Trophoblast cell (in vitro differentiated cells and primary cell): Measurements from ENCODE around the gene ZNF41.

Experiments
- DNase-seq, 2 donors: peaks; one replicate each; pipeline ENCODE4 v3.0.0-alpha.2; 2016
- H2AFZ ChIP-seq: 2 replicates; pipeline ENCODE4 v1.6.1; 2013; ENCODE audit warnings: low read length, moderate library complexity, mild to moderate bottlenecking; ENCODE audit not compliant: insufficient read depth, poor library complexity
- H2AK5ac ChIP-seq: 2 replicates; pipeline ENCODE4 v1.6.1; 2013; ENCODE audit warnings: mild to moderate bottlenecking, low read length
- H2BK120ac ChIP-seq: 2 replicates; pipeline ENCODE4 v1.6.1; 2013; ENCODE audit warnings: low read length, mild to moderate bottlenecking, moderate library complexity; ENCODE audit not compliant: insufficient read depth, poor library complexity
- H2BK12ac ChIP-seq: 2 replicates; pipeline ENCODE4 v1.6.1; 2013; ENCODE audit warnings: mild to moderate bottlenecking, low read length, moderate library complexity
- H2BK5ac ChIP-seq: 2 replicates; pipeline ENCODE4 v1.6.1; 2013; ENCODE audit warnings: low read length, low read depth, moderate library complexity, mild to moderate bottlenecking; ENCODE audit not compliant: poor library complexity
- H3K14ac ChIP-seq: 2 replicates; pipeline ENCODE4 v1.6.1; 2013; ENCODE audit warnings: mild to moderate bottlenecking, low read length
- H3K18ac ChIP-seq: 2 replicates; pipeline ENCODE4 v1.6.1; 2013; ENCODE audit warnings: mild to moderate bottlenecking, low read length
- H3K23ac ChIP-seq: 2 replicates; pipeline ENCODE4 v1.6.1; 2013; ENCODE audit warnings: low read length
- H3K27ac ChIP-seq: 2 replicates; pipeline ENCODE4 v1.5.1; 2013; ENCODE audit warnings: low read depth, mild to moderate bottlenecking, inconsistent platforms, low read length, moderate library complexity
- H3K27me3 ChIP-seq: 2 replicates; pipeline ENCODE4 v1.6.1; 2013; ENCODE audit warnings: inconsistent platforms, mild to moderate bottlenecking, low read length, moderate library complexity; ENCODE audit not compliant: insufficient read depth
- H3K36me3 ChIP-seq, 2 experiments: 1 replicate in 1 of 2; 2 replicates in 1 of 2; pipeline ENCODE4 v1.6.1; 2013; ENCODE audit warnings: low read length in 2 of 2, mild to moderate bottlenecking in 2 of 2, moderate library complexity in 1 of 2; ENCODE audit not compliant: insufficient read depth in 2 of 2, control insufficient read depth in 1 of 2
- H3K4ac ChIP-seq: 2 replicates; pipeline ENCODE4 v1.6.1; 2013; ENCODE audit warnings: low read depth, mild to moderate bottlenecking, low read length, moderate library complexity
- H3K4me1 ChIP-seq, 2 experiments: 1 replicate in 1 of 2; 2 replicates in 1 of 2; pipeline ENCODE4 v1.6.1; 2013; ENCODE audit warnings: low read length in 2 of 2, mild to moderate bottlenecking in 2 of 2, moderate library complexity in 1 of 2; ENCODE audit not compliant: insufficient read depth in 2 of 2, control insufficient read depth in 1 of 2
- H3K4me2 ChIP-seq: 2 replicates; pipeline ENCODE4 v1.6.1; 2013; ENCODE audit warnings: inconsistent platforms, mild to moderate bottlenecking, low read length, moderate library complexity
- H3K4me3 ChIP-seq: 2 replicates; pipeline ENCODE4 v1.5.1; 2013; ENCODE audit warnings: mild to moderate bottlenecking, low read depth, low read length, inconsistent platforms
- H3K79me1 ChIP-seq: one replicate; pipeline ENCODE4 v1.6.1; 2013; ENCODE audit warnings: low read length
- H3K79me2 ChIP-seq: 2 replicates; pipeline ENCODE4 v1.6.1; 2013; ENCODE audit warnings: low read length, mild to moderate bottlenecking; ENCODE audit not compliant: control insufficient read depth, insufficient read depth, poor library complexity
- H3K9ac ChIP-seq: 2 replicates; pipeline ENCODE4 v1.6.1; 2013; ENCODE audit warnings: mild to moderate bottlenecking, low read length
- H3K9me3 ChIP-seq: 2 replicates; pipeline ENCODE4 v1.6.1; 2013; ENCODE audit warnings: low read depth, mild to moderate bottlenecking, control low read depth, inconsistent platforms, low read length; ENCODE audit not compliant: insufficient read depth
- H4K12ac ChIP-seq: 2 replicates; pipeline ENCODE4 v1.6.1; 2013; ENCODE audit warnings: low read depth, mild to moderate bottlenecking, low read length, moderate library complexity
- H4K8ac ChIP-seq: 2 replicates; pipeline ENCODE4 v1.6.1; 2013; ENCODE audit warnings: low read depth, mild to moderate bottlenecking, low read length, moderate library complexity
- H4K91ac ChIP-seq: one replicate; pipeline ENCODE4 v1.6.1; 2013; ENCODE audit warnings: low read depth, mild to moderate bottlenecking, low read length, moderate library complexity
- WGBS: extraction: QIAGEN DNeasy Blood & Tissue Kit; methylation state at CpG from one replicate; pipeline ENCODE4 v1.1.7; 2013; ENCODE audit warnings: missing lambda C conversion rate; ENCODE audit not compliant: insufficient read length, insufficient coverage; ENCODE audit errors: extremely low coverage; 5-methylcytosine and 5-hydroxymethylcytosine counted together

Gene ZNF41

DNA sequence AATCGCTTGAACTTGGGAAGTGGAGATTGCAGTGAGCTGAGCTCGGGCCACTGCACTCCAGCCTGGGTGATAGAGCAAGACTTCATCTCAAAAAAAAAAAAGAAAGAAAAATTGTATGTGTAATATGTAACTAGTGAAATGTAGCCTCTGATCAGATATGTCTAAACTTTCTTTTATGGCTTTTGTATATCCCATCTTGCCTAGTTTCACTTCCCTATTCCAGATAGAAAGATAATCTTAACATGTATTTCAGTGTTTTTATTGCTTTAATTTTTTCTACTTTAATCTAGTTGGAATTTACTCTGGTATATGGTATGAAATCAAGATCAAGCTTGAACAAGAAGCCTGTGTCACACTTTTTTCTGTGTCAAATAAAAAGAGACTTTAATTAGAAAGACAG is 1.9 kb upstream of the ZNF41 start:
- H3K4me2 ChIP-seq, result no peak overlapping the region
- peaks cover 0 to 2% of the 10 kb centered on the region in 2 experiments for H3K4me1 ChIP-seq
- no peak for DNase-seq
- H2AK5ac ChIP-seq, result no peak overlapping the region
- no peak overlapping the region for H4K91ac ChIP-seq
- H3K4me3 ChIP-seq, result no peak overlapping the region
- no peak overlapping the region for H4K8ac ChIP-seq
- no peaks in the 10 kb centered on the region for H3K27me3 ChIP-seq
- no peaks in the 10 kb centered on the region for H3K36me3 ChIP-seq
- H3K79me1 ChIP-seq, result peaks cover 6% of the 10 kb centered on the region
- H4K12ac ChIP-seq, result no peak overlapping the region
- H2BK12ac ChIP-seq, result no peak overlapping the region
- H3K79me2 ChIP-seq, result peaks cover 2% of the 10 kb centered on the region
- H3K9me3 ChIP-seq, result no peaks in the 10 kb centered on the region
- H3K4ac ChIP-seq, result no peak overlapping the region
- no peak overlapping the region for H3K9ac ChIP-seq
- WGBS, result no CpG with 5 or more reads among the region's 2 CpGs
- H2AFZ ChIP-seq, result no peak overlapping the region
- H3K14ac ChIP-seq, result no peak overlapping the region
- H3K18ac ChIP-seq, result no peak overlapping the region
- no peak overlapping the region for H3K23ac ChIP-seq
- no peak overlapping the region for H2BK5ac ChIP-seq
- no peak overlapping the region for H2BK120ac ChIP-seq
- H3K27ac ChIP-seq, result no peak overlapping the region

DNA sequence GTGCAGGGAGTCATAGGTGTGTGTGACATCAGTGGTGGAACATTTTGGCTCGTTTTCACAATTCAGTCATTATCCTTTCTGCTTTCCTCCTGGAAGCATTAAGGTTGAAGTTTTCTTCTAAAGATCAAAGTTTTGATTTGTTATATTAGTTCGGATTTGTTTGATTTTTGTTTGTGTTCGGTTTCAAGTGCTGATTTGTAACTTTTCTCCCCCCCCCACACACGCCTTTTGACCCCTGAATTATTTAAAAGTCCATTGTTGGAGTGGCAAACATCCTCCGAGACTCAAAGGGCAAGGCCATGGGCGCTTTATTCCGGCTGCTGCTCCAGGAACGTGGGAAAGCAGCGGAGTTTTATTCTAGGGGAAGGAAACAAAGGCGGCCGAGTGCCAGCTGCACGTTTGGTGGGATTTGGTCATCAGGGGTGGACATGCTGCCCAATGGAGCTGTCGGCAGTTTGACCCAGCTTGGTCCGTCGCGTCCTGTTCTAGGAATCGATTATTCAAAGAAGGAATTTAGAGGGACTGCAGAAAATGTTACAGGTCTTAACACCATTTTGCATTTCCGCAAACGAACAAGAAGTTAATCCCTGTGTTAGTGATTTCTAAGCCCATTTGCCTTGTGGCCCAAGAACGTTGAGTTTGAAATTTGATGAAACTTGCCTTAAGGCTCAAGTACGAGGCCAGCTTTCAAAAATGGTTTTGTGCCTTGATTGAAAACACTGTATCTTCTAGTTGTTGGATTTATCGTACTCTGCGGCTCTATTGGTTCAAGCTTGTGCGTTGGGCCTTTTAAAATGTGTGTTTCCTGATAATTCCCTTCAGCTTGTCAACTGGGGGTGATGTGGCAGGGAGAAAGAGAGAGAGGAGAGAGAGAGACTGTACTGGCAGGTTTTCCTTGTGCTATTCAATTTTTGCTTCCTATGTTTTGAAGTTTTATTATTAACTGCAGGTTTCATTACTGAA is 565 bp upstream of the ZNF41 start:
- no peak overlapping the region for H2AK5ac ChIP-seq
- no peak overlapping the region for H2BK12ac ChIP-seq
- no peak overlapping the region for H3K23ac ChIP-seq
- whole genome bisulfite sequencing, result no CpG with 5 or more reads among the region's 24 CpGs
- H3K4me3 ChIP-seq, result peak overlapping the region; percentile 82
- H2AFZ ChIP-seq, result peak overlapping the region; percentile 15
- H3K79me2 ChIP-seq, result peaks cover 2% of the 10 kb centered on the region
- peak overlapping the region; percentile 82 for H4K8ac ChIP-seq
- peak overlapping the region; percentile 96 for H3K14ac ChIP-seq
- H3K4me1 ChIP-seq, result peaks cover 0 to 2% of the 10 kb centered on the region in 2 experiments
- H4K91ac ChIP-seq, result peak overlapping the region; percentile 96
- H3K27me3 ChIP-seq, result no peaks in the 10 kb centered on the region
- no peak overlapping the region for H4K12ac ChIP-seq
- peak overlapping the region; percentile 69 for H3K9ac ChIP-seq
- H3K4ac ChIP-seq, result no peak overlapping the region
- peak in 1 of 2 donors; percentile 23 for DNase-seq
- no peaks in the 10 kb centered on the region for H3K36me3 ChIP-seq
- no peak overlapping the region for H2BK5ac ChIP-seq
- no peak overlapping the region for H2BK120ac ChIP-seq
- peak overlapping the region; percentile 92 for H3K4me2 ChIP-seq
- H3K9me3 ChIP-seq, result no peaks in the 10 kb centered on the region
- no peak overlapping the region for H3K27ac ChIP-seq
- H3K18ac ChIP-seq, result no peak overlapping the region
- peaks cover 6% of the 10 kb centered on the region for H3K79me1 ChIP-seq

GRCh38 chrX:47482065-47482511 is 934 bp downstream of the ZNF41 start:
- Histone ChIP-seq H2AK5ac (no peak overlapping the region), H3K27ac (peak overlapping the region; percentile 10)
- WGBS, result no CpG with 5 or more reads among the region's 8 CpGs

GRCh38 chrX:47481160-47481559 is 1.9 kb downstream of the ZNF41 start:
- no peak overlapping the region for H3K9ac ChIP-seq
- H3K4me2 ChIP-seq, result no peak overlapping the region
- H3K4me1 ChIP-seq, result peaks cover 0 to 2% of the 10 kb centered on the region in 2 experiments
- no peak overlapping the region for H4K91ac ChIP-seq
- H4K8ac ChIP-seq, result no peak overlapping the region
- H3K79me2 ChIP-seq, result peaks cover 2% of the 10 kb centered on the region
- no peak overlapping the region for H3K14ac ChIP-seq
- no peak overlapping the region for H4K12ac ChIP-seq
- no peak overlapping the region for H2AFZ ChIP-seq
- no peak overlapping the region for H2AK5ac ChIP-seq
- H2BK5ac ChIP-seq, result no peak overlapping the region
- H3K36me3 ChIP-seq, result no peaks in the 10 kb centered on the region
- WGBS, result no CpG with 5 or more reads among the region's 2 CpGs
- H3K27me3 ChIP-seq, result no peaks in the 10 kb centered on the region
- no peak overlapping the region for H2BK120ac ChIP-seq
- H2BK12ac ChIP-seq, result no peak overlapping the region
- H3K18ac ChIP-seq, result no peak overlapping the region
- no peak overlapping the region for H3K27ac ChIP-seq
- no peak overlapping the region for H3K4ac ChIP-seq
- H3K23ac ChIP-seq, result no peak overlapping the region
- no peaks in the 10 kb centered on the region for H3K9me3 ChIP-seq
- DNase-seq, result no peak
- H3K4me3 ChIP-seq, result no peak overlapping the region
- H3K79me1 ChIP-seq, result peaks cover 6% of the 10 kb centered on the region

More at GRCh38 chrX:47482065-47482511, 934 bp downstream of the ZNF41 start:
- no peaks in the 10 kb centered on the region for H3K27me3 ChIP-seq
- peak overlapping the region; percentile 82 for H3K4me3 ChIP-seq
- no peak overlapping the region for H2BK12ac ChIP-seq
- H3K4ac ChIP-seq, result no peak overlapping the region
- H3K9me3 ChIP-seq, result no peaks in the 10 kb centered on the region
- no peaks in the 10 kb centered on the region for H3K36me3 ChIP-seq
- H2BK120ac ChIP-seq, result no peak overlapping the region
- H2BK5ac ChIP-seq, result peak overlapping the region; percentile 10
- H3K79me2 ChIP-seq, result peaks cover 2% of the 10 kb centered on the region
- H2AFZ ChIP-seq, result no peak overlapping the region
- no peak overlapping the region for H4K91ac ChIP-seq
- no peak for DNase-seq
- peak overlapping the region; percentile 47 for H4K12ac ChIP-seq
- H3K14ac ChIP-seq, result no peak overlapping the region
- no peak overlapping the region for H3K9ac ChIP-seq
- H3K18ac ChIP-seq, result no peak overlapping the region
- H3K4me2 ChIP-seq, result peak overlapping the region; percentile 94
- peaks cover 0 to 2% of the 10 kb centered on the region in 2 experiments for H3K4me1 ChIP-seq
- H3K23ac ChIP-seq, result no peak overlapping the region
- H4K8ac ChIP-seq, result peak overlapping the region; percentile 86
- H3K79me1 ChIP-seq, result peaks cover 6% of the 10 kb centered on the region
